AML-193 (cell line): ENCODE data around the gene TXNDC16.

ENCODE experiments used
- DNase-seq, 2 experiments: peaks; one replicate each; lab custom pipeline; 2025; lab: John Stamatoyannopoulos, UW

The TXNDC16 gene

DNA sequence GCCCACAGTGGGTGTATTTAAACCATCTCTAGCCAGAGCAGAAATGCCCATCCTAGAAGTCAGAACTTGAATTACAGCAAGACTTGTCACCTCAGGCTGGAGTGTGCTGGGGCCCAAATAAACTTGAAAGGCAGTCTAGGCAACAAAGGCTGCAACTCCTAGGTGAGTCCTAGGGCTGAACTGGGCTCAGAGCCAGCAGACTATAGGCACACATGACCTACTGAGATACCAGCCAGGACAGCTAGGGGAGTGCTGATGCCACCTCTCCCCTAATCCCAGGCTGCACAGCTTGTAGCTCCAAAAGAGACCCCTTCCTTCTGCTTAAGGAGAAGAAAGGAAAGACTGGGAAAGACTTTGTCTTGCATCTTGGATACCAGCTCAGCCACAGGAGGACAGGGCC, 106.0 kb downstream of the TXNDC16 start:
- DNase-seq: no peak

DNA sequence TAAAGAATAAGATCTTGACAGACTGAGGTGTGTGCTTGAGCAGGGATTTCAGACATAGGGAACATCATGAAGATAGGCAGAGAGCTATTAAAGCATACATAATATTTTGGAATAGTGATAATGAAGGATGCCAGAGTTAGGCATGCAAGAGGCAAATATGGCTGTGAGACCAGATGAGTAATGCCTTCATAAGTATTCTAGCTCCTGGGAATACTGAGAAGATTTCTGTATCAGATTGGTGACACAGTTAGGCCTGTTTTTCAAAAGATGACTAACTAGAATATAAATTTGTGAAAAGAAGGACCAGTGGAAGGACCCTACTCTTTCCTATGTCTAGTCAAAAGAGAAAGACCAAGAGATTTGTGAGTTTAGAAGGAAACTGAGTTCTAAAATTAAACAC, 108.8 kb downstream of the TXNDC16 start:
- DNase-seq: no peak

DNA sequence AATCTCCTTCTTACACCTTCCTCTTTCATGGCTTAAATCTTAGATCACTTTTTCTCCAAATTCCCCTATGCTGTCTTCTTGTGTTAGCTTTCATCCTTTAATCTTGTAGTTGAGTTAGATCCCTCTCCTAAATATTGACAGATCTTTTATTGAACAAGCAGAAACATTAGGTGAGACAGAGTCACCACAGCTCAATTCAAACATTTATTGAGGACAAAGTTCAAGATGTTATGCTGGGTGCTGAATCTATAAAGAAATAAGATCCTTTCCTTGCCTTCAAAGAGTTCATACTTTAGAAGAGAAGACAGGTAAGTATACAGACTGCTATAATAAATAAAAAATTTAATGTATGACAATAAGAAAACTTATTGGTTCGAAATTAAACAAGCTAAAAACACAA, 109.7 kb downstream of the TXNDC16 start:
- DNase-seq: no peak

DNA sequence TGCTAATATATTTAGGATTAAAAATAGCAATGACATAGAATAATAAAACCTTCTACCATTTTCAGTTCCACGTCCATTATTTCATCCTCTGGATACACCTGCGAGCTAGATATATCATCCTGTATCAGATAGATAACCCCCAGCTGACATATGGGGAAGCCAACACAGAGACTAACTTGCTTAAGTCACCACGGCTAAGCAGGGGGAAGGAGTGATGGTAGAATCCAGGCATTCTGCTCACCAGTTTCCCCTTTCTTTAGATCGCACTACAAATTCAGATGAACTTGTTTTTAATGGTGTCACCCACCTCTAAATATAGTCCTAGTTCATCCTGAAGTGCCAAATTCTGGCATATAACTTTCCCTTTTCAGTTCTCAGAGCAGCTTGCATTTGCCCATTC, 110.1 kb downstream of the TXNDC16 start:
- no peak for DNase-seq

DNA sequence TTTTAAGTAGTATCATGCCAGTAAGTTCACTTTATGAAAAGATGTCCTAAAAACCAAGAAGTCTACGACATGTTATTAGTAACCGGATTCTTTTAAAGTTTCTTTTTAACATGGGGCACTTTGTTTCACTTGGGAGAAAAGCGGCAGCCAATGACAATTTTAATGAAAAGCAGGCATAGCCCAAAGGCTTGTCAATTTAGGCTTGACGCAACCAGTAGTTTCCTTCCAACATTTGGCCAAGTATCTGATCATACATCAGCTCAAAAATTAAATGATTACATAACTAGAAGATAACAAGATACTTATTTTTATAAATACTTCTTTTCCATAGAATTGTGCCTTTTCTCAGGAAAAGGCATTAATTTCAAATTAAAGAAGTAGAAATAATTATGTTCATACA, 112.8 kb downstream of the TXNDC16 start:
- DNase-seq: no peak

DNA sequence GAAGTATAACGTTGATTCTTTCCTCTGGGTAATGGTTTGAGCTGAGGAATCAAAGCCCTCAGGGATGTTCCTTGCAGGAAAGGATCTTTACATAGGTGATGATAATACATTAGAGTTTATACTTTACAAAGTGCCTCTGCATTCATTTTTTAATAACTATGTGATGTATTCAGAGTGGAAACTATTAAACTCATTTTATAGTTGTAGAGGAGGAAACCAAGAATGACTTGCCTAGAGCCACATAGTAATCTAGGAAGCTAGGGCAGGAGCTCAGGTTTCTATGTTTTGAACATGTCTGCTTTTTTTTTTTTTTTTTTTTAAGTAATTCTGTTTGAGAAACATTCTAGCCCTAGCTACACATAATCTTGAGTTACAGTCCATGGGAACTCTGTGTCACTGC, 117.3 kb downstream of the TXNDC16 start:
- no peak for DNase-seq

DNA sequence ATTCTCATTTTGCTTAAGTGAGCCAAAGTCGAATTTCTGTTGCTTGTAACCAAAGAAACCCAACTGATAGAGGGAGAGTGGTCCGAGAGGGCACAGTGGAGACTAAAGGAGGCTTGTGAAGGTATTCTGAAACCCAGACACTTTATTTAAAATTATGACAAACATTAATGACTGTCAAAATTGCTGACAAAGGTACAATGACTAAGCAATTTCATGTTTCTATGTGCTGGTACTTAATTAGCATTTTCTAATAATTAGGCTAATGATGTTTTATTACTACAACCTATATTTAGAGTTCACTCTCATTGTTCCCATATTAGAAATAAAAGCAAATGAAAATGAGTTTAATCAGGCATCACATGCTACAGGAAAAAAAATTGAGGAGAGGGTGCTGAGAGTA, 121.8 kb downstream of the TXNDC16 start:
- DNase-seq: no peak

DNA sequence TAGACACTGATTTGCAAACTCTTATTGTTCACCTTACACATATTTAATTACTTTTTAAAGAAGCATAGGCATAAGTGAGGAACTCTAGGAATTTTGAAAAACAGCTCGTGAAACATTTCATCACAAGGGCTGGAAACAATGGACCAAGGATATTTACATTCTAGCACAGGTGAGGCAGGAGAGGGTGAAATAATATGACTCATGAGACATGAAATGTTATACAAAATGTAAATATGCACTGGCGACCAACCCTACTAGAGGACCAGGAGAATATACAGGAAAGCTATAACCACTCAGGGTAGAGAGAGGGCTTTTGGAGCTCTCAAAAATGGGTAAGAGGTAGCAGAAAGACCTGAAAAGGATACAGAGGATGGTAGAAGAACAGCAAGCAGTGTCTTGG, 122.9 kb downstream of the TXNDC16 start:
- no peak for DNase-seq

DNA sequence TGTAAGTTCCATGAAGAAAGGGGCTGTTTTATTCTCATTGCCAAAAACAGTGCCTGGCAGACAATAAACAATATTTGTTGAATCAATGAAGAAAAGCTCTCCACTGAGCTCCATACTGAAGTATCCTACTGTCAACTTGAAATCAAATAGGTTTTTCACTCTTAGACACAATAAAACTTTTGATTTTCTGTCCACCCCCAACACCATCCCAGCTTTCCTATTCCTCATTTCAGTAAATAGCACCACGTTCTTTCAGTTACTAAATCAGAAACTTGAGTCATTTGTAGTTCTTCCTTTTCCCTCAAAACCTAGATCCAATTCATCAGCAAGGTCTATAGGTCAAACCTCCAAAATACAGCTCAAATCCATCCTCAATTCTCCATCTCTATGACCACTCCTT, 124.8 kb downstream of the TXNDC16 start:
- DNase-seq: no peak

DNA sequence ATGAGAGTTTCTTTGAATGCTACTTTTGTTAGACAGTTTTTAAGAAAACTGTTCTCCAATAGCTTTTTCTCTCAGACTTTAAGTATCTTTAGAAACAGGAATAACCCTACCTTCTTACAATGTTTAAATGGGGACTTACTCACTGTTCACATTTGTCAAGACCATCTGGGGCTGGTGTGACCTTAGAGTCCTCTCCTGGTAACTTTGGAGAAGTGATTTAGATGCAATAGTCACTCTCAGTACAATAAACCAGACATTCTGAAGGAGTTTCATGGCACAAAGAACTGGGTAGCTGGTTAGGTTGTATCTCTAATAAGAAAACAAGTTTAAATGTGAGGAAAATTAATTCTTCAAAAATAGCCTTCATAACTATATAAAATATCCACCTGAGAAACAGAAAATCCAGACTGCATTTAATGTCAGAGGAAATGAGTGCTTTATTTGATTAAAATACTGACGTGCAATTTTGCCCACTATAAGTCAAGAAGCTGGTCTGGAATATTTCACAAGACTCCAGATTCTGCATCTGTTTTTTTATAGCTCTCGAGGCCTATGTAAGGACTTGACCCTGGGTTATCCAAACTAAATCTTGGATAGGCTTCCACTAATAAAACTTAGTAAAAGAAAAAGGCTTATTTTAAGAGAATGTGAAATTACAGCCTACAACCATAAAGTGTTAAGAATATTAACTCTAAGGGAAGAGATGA, 129.5 kb downstream of the TXNDC16 start:
- no peak for DNase-seq

DNA sequence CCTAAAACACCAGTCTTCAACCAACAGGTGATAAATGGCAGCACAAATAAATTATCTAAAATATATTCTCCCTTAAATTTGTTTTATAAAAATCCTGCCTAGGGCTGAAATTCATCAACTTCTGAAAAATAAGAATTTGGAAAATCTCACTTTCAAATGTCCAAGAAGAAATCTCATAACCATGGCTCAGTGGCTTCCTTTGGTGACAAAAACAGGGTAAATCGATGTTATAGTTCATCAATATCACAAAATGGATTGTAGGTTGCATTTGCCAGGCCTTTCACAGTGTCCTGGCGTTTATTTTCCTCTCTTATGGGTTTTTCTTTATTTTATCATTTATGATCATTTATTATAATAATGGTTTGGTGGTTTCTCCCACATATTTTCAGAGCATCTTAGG, 135.2 kb downstream of the TXNDC16 start:
- no peak for DNase-seq

DNA sequence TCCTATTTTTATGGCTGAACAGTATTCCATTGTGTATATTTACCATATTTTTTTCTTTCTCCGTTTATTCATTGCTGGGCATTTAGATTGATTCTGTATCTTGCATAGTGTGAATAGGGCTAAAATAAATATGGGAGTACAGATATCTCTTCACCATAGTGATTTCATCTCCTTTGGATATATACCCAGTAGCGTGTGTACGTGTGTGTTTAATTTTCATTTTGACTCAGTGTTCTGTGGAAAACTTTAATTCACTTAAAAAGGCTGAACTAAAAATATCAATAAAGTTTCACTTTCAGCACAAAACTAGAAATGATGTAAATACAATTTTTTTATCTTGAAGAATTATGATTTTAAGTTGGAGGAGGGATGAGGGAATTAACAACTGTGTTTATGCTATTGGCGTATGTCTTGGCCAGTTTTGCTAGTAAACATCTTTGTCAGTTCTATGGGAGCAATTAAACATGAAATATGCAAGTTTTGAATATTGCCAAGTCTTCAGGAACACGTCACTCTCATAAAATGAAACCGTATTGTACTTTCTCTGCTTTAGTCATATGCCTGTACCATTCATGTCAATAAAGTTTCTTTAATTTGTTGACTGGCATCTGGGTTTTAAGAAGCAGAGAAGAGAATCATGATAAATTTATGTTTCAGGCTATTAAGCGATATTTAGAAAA, 138.4 kb downstream of the TXNDC16 start:
- DNase-seq: no peak

DNA sequence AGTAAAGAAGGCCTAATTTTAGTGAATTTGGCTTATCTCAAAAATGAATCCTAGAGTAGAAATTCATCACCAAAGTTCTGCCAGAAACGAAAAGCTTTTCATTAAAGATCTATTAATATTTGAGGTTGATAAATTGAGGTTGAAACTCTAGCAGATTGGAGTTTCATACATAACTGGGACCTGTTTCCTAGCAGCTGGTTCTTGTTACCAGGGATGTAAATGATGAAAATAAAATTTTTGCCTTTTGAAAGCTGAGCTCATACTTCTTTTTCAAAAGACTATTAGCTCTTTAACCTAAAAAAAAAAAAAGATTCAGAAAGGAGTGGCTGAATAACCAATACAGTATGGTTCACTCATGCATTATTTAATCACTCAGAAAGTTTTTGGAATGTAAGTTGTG, 139.9 kb downstream of the TXNDC16 start:
- DNase-seq: no peak

DNA sequence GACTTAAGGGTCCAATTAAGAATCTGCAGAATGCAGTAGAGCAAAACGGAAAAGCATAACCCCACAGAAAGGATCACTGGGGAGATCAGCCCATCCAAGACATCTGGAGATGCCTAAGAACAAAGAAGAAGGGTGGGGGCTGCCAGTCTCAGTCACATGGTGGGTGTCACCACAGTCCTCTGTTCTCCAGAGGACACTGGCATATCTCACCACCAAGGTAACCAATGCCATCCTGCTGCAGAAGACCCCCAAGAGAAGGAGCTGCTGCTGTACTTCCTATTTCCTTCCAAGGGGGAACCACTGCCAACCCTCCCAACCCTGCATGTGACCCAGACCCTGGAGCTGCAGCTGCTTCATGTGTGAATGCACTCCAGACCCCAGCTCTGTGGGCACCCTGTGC, 147.0 kb downstream of the TXNDC16 start:
- DNase-seq: no peak

DNA sequence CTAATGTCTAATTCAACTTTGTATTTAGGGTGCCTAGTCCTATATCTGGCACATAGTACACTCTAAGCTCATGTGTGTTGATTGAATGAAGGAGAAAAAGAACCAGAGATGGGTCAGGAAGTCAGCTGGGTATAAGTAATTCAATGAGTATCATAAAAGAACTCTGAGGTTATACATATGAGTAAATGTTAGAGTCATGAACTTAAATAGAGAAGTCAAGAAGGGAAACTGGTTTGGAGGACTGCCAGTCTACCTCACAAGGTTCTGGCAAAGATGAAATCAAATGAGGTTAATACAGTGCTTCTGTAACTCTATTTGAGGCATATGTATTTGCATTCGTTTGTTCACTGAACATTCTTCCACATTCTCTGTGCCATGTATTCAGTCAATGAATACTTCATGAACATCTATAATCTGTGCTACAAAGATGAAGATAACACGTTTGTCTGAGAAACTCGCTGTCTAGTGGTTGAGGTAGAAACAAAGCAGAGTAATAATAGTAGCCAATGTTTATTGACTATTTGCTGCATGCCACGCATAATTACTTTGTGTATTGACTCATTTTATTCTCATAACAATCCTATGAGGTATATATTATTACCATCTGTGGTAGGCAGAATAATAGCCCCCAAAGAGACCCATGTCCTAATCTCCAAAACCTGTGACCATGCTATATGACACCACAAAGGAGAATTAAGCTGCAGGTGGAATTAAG, 149.3 kb downstream of the TXNDC16 start:
- peak; percentile 51 to 57 for DNase-seq

DNA sequence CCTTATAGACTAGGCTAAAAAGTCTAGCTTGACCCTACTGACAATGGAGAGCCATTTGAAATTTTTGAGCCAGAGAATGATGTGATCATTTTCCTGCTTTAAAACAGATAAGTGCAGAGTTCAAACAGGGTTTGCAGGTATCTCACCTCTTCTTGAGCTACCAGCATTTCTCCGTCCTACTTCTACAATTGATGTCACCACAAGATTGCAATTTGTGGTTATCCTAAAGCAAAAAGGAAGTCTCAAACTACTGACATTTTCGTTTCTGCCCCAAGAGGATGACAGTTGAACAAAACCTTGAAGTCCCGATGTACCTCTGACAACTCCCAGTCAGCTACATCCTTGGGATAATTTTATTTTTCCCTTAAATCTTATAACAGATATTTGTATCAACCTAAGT, 151.5 kb downstream of the TXNDC16 start:
- DNase-seq: peak; percentile 39 to 42

DNA sequence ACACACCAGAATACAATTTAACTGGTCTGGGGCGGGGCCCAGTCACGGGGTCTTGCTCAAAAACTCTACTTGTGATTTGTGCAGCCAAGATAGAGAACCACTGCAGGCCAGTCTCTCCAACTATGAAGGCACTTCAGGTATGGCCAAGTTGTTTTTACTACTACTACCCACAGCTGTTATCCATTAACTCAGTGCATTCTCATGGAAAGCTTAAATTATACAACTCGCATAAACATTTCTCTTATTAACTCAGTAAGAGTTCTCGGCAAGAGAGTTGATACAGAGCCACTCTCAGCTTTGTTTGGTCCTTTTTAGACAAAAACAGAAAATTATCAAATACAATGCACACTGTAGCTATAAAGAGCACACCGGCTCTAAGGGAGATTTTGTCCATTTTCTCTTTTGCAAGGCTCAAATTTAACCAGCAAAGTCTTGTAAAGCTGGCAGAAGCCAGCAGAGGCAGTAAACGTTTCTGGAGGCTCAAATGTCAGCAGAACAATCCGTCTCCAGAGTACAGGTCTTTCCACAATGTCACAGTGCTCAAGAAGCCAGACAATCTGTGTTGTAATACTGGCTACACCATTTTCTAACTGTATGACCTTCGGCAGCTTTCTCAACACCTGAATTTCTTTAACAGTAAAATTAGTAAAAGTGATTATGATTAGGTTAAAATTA, 152.2 kb downstream of the TXNDC16 start:
- DNase-seq: peak in 1 of 2 experiments; percentile 4

DNA sequence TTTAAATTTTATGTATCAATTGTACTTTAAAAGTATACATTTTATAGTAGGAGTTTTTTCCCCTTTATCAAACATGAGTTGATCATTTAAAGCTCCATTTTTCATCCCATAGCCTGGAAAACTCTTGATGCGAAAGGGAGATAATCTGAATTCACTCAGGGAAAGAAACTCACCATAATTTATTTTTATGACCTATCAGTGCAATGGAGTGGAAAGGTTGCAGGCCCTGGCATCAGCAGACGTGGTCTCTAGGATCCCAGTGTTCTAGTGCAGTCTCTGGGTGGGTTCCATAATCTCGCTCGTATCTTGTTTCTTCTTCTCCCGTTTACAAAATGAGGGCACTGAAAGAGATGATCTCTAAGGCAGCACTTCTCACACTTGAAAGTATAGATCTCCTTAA, 153.2 kb downstream of the TXNDC16 start:
- no peak for DNase-seq

DNA sequence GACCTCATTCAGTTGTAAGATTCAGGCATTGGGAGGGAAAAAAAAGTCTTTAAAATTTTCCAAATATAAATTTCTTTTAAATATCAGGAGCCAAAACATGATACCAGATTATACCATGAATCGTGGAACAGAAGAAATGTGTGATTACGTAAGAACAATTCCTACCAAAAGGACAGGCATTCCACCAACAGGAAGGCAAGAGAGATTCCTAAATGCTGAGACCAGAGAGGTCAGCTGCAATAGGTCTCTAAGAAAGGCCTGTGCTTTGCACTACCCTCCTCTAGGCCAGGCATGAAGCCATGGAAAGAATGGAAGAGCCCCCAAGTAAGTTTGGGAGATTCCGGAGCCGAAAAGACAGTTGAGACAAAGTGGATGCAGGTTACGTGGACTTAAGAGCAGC, 154.5 kb downstream of the TXNDC16 start:
- DNase-seq: no peak

DNA sequence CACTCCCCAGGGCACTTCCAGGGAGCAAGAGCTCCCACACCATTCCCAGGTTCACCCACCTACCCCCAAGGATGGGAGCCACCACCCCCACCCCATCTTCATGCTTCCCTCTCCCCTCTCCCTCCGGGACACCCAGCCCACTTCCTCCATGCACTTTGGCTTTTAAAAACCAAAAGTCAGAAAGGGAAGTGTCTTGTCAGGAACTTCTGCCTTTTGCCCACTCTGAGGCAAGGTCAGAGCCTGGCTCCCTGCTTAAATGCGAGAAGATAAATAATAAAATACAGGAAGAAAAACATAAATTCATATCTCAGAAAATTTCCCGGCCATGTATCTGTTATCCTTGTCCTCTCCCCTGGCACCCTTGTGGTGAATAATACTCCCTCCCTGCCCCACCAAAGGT, 156.6 kb downstream of the TXNDC16 start:
- peak in 1 of 2 experiments; percentile 21 for DNase-seq

DNA sequence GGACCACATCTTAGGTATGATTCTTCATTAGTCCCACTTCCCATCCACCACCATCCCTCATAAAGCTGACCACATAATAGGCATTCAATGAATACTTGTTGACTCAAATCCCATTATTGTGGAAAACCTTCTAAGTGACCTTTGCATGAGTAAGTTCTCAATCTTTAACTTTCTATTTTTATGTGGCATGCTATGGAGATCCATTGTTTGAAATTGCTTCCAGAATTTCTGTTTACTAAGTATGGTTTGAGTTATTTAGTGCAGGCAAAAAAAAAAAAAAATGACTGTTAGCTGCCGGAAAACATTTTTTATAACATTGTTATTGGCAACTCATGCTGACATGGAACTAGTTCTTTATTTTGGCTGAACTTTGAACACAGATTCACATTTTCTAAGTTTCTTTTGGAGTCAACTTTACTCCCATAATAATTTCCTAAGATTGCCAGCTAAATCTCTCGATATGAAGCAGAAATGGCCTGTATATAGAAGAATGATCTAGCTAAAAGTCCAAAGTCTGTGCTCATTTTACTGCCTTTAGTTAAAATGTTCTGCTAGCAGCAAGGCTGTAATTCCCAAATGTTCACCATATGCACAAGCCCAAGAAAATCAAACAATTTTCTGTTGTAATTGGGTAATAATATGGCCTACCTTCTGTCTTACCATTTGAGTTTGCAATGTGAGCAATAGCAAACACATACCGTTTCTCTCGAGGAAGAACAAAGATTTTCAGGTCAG, 160.3 kb downstream of the TXNDC16 start:
- no peak for DNase-seq
